Sigmoid colon (tissue), 7 donors: ENCODE measurements around the gene ELMO1. TPM values are rescaled to one million over a fixed set of nuclear protein-coding genes. Genes with fewer than 3 reads are reported as not detected.

Experiments
- DNase-seq: peaks from one replicate; pipeline ENCODE4 v3.0.0-alpha.2; 2019
- H3K27ac ChIP-seq, 4 donors: fragments of 200-600 bp; sonication (generic); one replicate each; pipeline ENCODE4 v1.5.1; 2016 to 2019; ENCODE audit warnings: mild to moderate bottlenecking in 1 of 4
- H3K27me3 ChIP-seq, 3 donors: fragments of 200-600 bp; sonication (generic); one replicate each; pipeline ENCODE4 v1.5.1; 2019; ENCODE audit warnings: mild to moderate bottlenecking in 1 of 3
- H3K36me3 ChIP-seq, 4 donors: fragments of 200-600 bp; sonication (generic); one replicate each; pipeline ENCODE4 v1.5.1; 2016 to 2019
- H3K4me1 ChIP-seq, 4 donors: fragments of 200-600 bp; sonication (generic); one replicate each; pipeline ENCODE4 v1.5.1; 2017 to 2019
- H3K4me3 ChIP-seq, 4 donors: fragments of 200-600 bp; sonication (generic); one replicate each; pipeline ENCODE4 v1.5.1; 2017 to 2019; ENCODE audit warnings: mild to moderate bottlenecking in 2 of 4, moderate library complexity in 1 of 4
- H3K9me3 ChIP-seq, 4 donors: fragments of 200-600 bp in 3 of 4; sonication (generic) in 3 of 4; one replicate each; pipeline versions ENCODE4 v1.5.1 to v1.6.1; 2013 to 2019
- CTCF ChIP-seq, 4 experiments: fragments of 450-650 bp in 3 of 4; fragments of 200-600 bp in 1 of 4; IDR thresholded peaks; one replicate each; pipeline ENCODE4 v1.5.1; 2016 to 2019; ENCODE audit warnings: antibody characterized with exemption in 4 of 4, mild to moderate bottlenecking in 3 of 4, moderate library complexity in 2 of 4
- EP300 ChIP-seq, 4 donors: sonication (generic); formaldehyde crosslinking; IDR thresholded peaks; one replicate each; pipeline ENCODE4 v1.6.1; 2017; ENCODE audit warnings: antibody characterized with exemption in 4 of 4
- POLR2A ChIP-seq, 2 donors: fragments of 450-650 bp; IDR thresholded peaks; one replicate each; pipeline ENCODE4 v1.6.1; 2016; ENCODE audit warnings: antibody characterized with exemption in 2 of 2, mild to moderate bottlenecking in 2 of 2, moderate library complexity in 2 of 2
- POLR2AphosphoS5 ChIP-seq, 4 donors: sonication (generic); formaldehyde crosslinking; IDR thresholded peaks; one replicate each; pipeline ENCODE4 v1.6.1; 2017; ENCODE audit warnings: antibody characterized with exemption in 4 of 4
- WGBS, 2 donors: extraction: QIAGEN DNeasy Blood & Tissue Kit; methylation state at CpG; one replicate each; pipeline ENCODE4 v1.1.7; 2013; 5-methylcytosine and 5-hydroxymethylcytosine counted together
- intact Hi-C: fragments of 100-400 bp; cut with DNase I; formaldehyde crosslinking; loops from one replicate; pipeline ENCODE4 v1.15.1; 2023
- polyA plus RNA-seq, 3 donors: library from polyadenylated mRNA; stranded (reverse); fragments of 200-250 nt; gene quantifications; one replicate each; pipeline ENCODE4 v1.2.3, GENCODE V29; 2013
- total RNA-seq, 4 donors: library from RNA; depleted of rRNA; stranded (reverse); fragments of >200 nt; gene quantifications; one replicate each; pipeline ENCODE4 v1.1.0, GENCODE V29; 2016
- donor health status: healthy with polysubstance abuse.
- donor health status: Bipolar disorder and iron deficiency.
- donor health status: healthy.

The ELMO1 gene
- total and polyA plus RNA-seq, 7 donors, result 2.3 to 63.1 (median 33.9) TPM

- Histone ChIP-seq H3K4me3 (no peak overlapping the region), H3K27me3 (no peaks in the 10 kb centered on the region), H3K9me3 (no peaks in the 10 kb centered on the region), H3K27ac (peak overlapping the region in 3 of 4 donors; percentile 15 to 36 (median 26)), H3K4me1 (peaks cover 0 to 5% (median 3%) of the 10 kb centered on the region in 4 donors), H3K36me3 (no peaks in the 10 kb centered on the region)
- DNase-seq, result no peak
- TF ChIP-seq EP300 (IDR thresholded peaks at IDR 0.05), result no peak
- TF ChIP-seq POLR2A (IDR thresholded peaks at IDR 0.05), result no peak
- no peak for TF ChIP-seq CTCF (IDR thresholded peaks at IDR 0.05)
- no peak for TF ChIP-seq POLR2AphosphoS5 (IDR thresholded peaks at IDR 0.05)
- intact Hi-C loops, result no loop called here
Observed at GRCh38 chr7:37251222-37251621, 197.4 kb downstream of the ELMO1 start.

GRCh38 chr7:37249240-37249639, 199.4 kb downstream of the ELMO1 start:
- H3K9me3 ChIP-seq, result no peaks in the 10 kb centered on the region
- peak overlapping the region in 1 of 4 donors; percentile 30 for H3K27ac ChIP-seq
- H3K4me3 ChIP-seq, result no peak overlapping the region
- no peaks in the 10 kb centered on the region for H3K27me3 ChIP-seq
- no peak for TF ChIP-seq POLR2A (IDR thresholded peaks at IDR 0.05)
- TF ChIP-seq CTCF (IDR thresholded peaks at IDR 0.05), result no peak
- TF ChIP-seq EP300 (IDR thresholded peaks at IDR 0.05), result no peak
- no peak for TF ChIP-seq POLR2AphosphoS5 (IDR thresholded peaks at IDR 0.05)
- peaks cover 0 to 5% (median 3%) of the 10 kb centered on the region in 4 donors for H3K4me1 ChIP-seq
- no peaks in the 10 kb centered on the region for H3K36me3 ChIP-seq
- 95 to 97% methylated on average over 1 of the region's 1 CpG for WGBS, 2 donors
- intact Hi-C loops, result no loop called here
- no peak for DNase-seq

GRCh38 chr7:37248396-37248861, 200.2 kb downstream of the ELMO1 start:
- intact Hi-C loops, result no loop called here
- H3K9me3 ChIP-seq, result no peaks in the 10 kb centered on the region
- H3K27me3 ChIP-seq, result no peaks in the 10 kb centered on the region
- peak in 3 of 4 donors; percentile 34 to 63 (median 57) for TF ChIP-seq POLR2AphosphoS5 (IDR thresholded peaks at IDR 0.05)
- peak in 1 of 4 donors; percentile 21 for TF ChIP-seq EP300 (IDR thresholded peaks at IDR 0.05)
- TF ChIP-seq CTCF (IDR thresholded peaks at IDR 0.05), result no peak
- DNase-seq, result peak; percentile 90
- peaks cover 0 to 5% (median 3%) of the 10 kb centered on the region in 4 donors for H3K4me1 ChIP-seq
- H3K36me3 ChIP-seq, result no peaks in the 10 kb centered on the region
- no peak overlapping the region for H3K4me3 ChIP-seq
- peak overlapping the region; percentile 12 to 62 (median 30) for H3K27ac ChIP-seq
- WGBS, 2 donors, result 72 to 78% methylated on average over 3 of the region's 3 CpGs

- Histone ChIP-seq H3K9me3 (no peaks in the 10 kb centered on the region), H3K36me3 (no peaks in the 10 kb centered on the region), H3K27me3 (no peaks in the 10 kb centered on the region), H3K4me1 (peaks cover 0 to 5% (median 3%) of the 10 kb centered on the region in 4 donors), H3K27ac (peak overlapping the region; percentile 12 to 62 (median 30)), H3K4me3 (no peak overlapping the region)
- DNase-seq, result no peak
- intact Hi-C loops, result no loop called here
- no peak for TF ChIP-seq CTCF (IDR thresholded peaks at IDR 0.05)
- no peak for TF ChIP-seq EP300 (IDR thresholded peaks at IDR 0.05)
- TF ChIP-seq POLR2AphosphoS5 (IDR thresholded peaks at IDR 0.05), result peak in 1 of 4 donors; percentile 20
- WGBS, 2 donors, result 64 to 72% methylated on average over 2 of the region's 2 CpGs
Observed at GRCh38 chr7:37247861-37248260, 200.8 kb downstream of the ELMO1 start.

- intact Hi-C loops, result no loop called here
- Histone ChIP-seq H3K4me3 (no peak overlapping the region), H3K9me3 (no peaks in the 10 kb centered on the region), H3K36me3 (no peaks in the 10 kb centered on the region), H3K27ac (no peak overlapping the region), H3K4me1 (peaks cover 0 to 5% (median 3%) of the 10 kb centered on the region in 4 donors), H3K27me3 (no peaks in the 10 kb centered on the region)
- no peak for DNase-seq
- no peak for TF ChIP-seq EP300 (IDR thresholded peaks at IDR 0.05)
- WGBS, 2 donors, result 85 to 92% methylated on average over 5 of the region's 5 CpGs
Observed at GRCh38 chr7:37245590-37245989, 203.1 kb downstream of the ELMO1 start.
